ENCODE data around the gene U2SURP.

- TF ChIP-seq CTCF (IDR thresholded peaks at IDR 0.05) (no peak), POLR2AphosphoS5 (IDR thresholded peaks at IDR 0.05; ENCODE audit: insufficient read depth in 1 of 2, low read depth in 1 of 2) (no peak)
Observed at GRCh38 chr3:142997330-142997729, 4.0 kb upstream of the U2SURP start.
